Measurements from ENCODE around the gene SLC13A5. TPM values are rescaled to one million over a fixed set of nuclear protein-coding genes. Genes with fewer than 3 reads are reported as not detected.
A peak's percentile ranks its signal among the peaks of the same experiment; 100 is the strongest.

SLC13A5 gene
- total and polyA plus RNA-seq, 10 of the 15 experiments (the other 5 are each of a cell fraction or from before 2014, with no cell fraction given) = 0.23 TPM; not detected in 9

GRCh38 chr17:6651354-6651918 is 61.7 kb downstream of the SLC13A5 start, which contains the start of the genes C17orf100 and MED31 (continued):
- TF ChIP-seq, protein P1, sequence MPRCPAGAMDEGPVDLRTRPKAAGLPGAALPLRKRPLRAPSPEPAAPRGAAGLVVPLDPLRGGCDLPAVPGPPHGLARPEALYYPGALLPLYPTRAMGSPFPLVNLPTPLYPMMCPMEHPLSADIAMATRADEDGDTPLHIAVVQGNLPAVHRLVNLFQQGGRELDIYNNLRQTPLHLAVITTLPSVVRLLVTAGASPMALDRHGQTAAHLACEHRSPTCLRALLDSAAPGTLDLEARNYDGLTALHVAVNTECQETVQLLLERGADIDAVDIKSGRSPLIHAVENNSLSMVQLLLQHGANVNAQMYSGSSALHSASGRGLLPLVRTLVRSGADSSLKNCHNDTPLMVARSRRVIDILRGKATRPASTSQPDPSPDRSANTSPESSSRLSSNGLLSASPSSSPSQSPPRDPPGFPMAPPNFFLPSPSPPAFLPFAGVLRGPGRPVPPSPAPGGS (IDR thresholded peaks at IDR 0.05; ENCODE audit: borderline replicate concordance, insufficient read depth, low read depth, low read length, poor library complexity, severe bottlenecking) = no peak
- TF ChIP-seq MLLT1 (IDR thresholded peaks at IDR 0.05) (0 out of 2 replicates have a peak, but pooled peaks have one; percentile 53), ZZZ3 (IDR thresholded peaks at IDR 0.05; ENCODE audit: control insufficient read depth, insufficient read length, low read depth) (no peak), KLF5 (IDR thresholded peaks at IDR 0.05; ENCODE audit: partially characterized antibody) (peak; percentile 17), ATF7 (IDR thresholded peaks at IDR 0.05; ENCODE audit: low read depth) (no peak), MAX (IDR thresholded peaks at IDR 0.05; ENCODE audit: low read depth, low read length) (no peak), GABPA (IDR thresholded peaks at IDR 0.05; ENCODE audit: low read depth) (peak; percentile 91), MTA2 (IDR thresholded peaks at IDR 0.05; ENCODE audit: low read depth) (no peak), RUNX3 (IDR thresholded peaks at IDR 0.05; ENCODE audit: low read length) (peak; percentile 50; the same call in 1 of the 2 replicates), EP300 (IDR thresholded peaks at IDR 0.05; ENCODE audit: borderline replicate concordance in 1 of 2, control insufficient read depth in 1 of 2, low read depth in 2 of 2, low read length in 2 of 2) (no peak), CEBPZ (IDR thresholded peaks at IDR 0.05; ENCODE audit: low read depth, low read length) (no peak), RAD51 (IDR thresholded peaks at IDR 0.05) (no peak), FOXK2 (IDR thresholded peaks at IDR 0.05) (no peak), NR2F1 (conservative IDR thresholded peaks at IDR 0.05) (no peak), ELK1 (IDR thresholded peaks at IDR 0.05; ENCODE audit: low read depth, low read length) (peak; percentile 64; the same call in 1 of the 2 replicates), CBFB (IDR thresholded peaks at IDR 0.05; ENCODE audit: low read depth) (no peak)
- TF ChIP-seq, protein P2, sequence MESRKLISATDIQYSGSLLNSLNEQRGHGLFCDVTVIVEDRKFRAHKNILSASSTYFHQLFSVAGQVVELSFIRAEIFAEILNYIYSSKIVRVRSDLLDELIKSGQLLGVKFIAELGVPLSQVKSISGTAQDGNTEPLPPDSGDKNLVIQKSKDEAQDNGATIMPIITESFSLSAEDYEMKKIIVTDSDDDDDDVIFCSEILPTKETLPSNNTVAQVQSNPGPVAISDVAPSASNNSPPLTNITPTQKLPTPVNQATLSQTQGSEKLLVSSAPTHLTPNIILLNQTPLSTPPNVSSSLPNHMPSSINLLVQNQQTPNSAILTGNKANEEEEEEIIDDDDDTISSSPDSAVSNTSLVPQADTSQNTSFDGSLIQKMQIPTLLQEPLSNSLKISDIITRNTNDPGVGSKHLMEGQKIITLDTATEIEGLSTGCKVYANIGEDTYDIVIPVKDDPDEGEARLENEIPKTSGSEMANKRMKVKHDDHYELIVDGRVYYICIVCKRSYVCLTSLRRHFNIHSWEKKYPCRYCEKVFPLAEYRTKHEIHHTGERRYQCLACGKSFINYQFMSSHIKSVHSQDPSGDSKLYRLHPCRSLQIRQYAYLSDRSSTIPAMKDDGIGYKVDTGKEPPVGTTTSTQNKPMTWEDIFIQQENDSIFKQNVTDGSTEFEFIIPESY (IDR thresholded peaks at IDR 0.05) = no peak
- TF ChIP-seq, protein P3, sequence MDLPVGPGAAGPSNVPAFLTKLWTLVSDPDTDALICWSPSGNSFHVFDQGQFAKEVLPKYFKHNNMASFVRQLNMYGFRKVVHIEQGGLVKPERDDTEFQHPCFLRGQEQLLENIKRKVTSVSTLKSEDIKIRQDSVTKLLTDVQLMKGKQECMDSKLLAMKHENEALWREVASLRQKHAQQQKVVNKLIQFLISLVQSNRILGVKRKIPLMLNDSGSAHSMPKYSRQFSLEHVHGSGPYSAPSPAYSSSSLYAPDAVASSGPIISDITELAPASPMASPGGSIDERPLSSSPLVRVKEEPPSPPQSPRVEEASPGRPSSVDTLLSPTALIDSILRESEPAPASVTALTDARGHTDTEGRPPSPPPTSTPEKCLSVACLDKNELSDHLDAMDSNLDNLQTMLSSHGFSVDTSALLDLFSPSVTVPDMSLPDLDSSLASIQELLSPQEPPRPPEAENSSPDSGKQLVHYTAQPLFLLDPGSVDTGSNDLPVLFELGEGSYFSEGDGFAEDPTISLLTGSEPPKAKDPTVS (IDR thresholded peaks at IDR 0.05; ENCODE audit: low read depth, low read length) = no peak
